Lower leg skin (tissue), 3 donors: ENCODE data around the gene EIF3B.

Source experiments
- POLR2A ChIP-seq, 2 donors: fragments of 450-650 bp; IDR thresholded peaks; one replicate each; pipeline ENCODE4 v1.6.1; 2016 to 2017; ENCODE audit warnings: antibody characterized with exemption in 2 of 2, mild to moderate bottlenecking in 1 of 2, moderate library complexity in 1 of 2
- TF ChIP-seq, protein P1 (sequence below), 3 donors: fragments of 450-650 bp; IDR thresholded peaks; one replicate each; pipeline ENCODE4 v1.5.1; 2016; ENCODE audit warnings: antibody characterized with exemption in 3 of 3, mild to moderate bottlenecking in 3 of 3, moderate library complexity in 2 of 3

DNA sequence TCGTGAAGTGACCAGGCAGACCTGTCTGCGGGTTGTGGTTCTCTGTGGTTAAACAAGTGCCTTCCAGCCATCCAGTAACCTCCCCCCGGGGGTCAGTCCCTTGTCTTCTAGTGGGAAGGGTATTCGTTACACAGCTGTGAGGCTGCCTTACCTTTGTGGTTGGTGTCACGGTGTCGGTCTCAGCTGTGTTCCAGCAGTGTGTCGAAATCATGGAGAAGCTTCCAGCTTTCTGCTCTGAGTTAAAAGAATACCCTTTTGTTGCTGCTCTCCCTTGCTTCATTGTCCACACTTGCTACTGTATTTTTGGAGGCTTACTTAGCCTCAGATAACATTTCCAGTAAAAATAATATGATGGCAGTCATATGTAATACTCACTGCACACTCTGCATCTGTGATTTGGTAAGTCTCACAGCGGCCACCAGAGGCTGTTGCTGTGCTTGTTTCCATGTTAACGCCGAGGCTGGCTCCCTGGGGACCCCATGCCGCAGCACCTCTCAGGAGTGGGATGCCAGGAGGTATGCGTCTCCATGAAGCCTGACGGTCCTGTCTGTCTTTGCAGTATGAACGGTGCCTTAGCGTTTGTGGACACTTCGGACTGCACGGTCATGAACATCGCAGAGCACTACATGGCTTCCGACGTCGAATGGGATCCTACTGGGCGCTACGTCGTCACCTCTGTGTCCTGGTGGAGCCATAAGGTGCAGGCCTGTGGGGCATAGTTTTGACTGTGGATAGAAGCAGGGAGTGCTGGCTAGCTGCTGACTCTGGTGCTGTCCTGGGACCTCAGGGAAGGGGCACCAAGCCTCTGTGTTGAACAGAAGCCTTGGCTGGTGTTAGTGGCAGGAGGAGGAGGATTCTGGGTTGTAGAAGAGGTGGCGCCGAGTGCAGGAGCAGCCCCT lies 20.5 kb downstream of the EIF3B start:
- TF ChIP-seq, protein P1, sequence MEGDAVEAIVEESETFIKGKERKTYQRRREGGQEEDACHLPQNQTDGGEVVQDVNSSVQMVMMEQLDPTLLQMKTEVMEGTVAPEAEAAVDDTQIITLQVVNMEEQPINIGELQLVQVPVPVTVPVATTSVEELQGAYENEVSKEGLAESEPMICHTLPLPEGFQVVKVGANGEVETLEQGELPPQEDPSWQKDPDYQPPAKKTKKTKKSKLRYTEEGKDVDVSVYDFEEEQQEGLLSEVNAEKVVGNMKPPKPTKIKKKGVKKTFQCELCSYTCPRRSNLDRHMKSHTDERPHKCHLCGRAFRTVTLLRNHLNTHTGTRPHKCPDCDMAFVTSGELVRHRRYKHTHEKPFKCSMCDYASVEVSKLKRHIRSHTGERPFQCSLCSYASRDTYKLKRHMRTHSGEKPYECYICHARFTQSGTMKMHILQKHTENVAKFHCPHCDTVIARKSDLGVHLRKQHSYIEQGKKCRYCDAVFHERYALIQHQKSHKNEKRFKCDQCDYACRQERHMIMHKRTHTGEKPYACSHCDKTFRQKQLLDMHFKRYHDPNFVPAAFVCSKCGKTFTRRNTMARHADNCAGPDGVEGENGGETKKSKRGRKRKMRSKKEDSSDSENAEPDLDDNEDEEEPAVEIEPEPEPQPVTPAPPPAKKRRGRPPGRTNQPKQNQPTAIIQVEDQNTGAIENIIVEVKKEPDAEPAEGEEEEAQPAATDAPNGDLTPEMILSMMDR (IDR thresholded peaks at IDR 0.05) = no peak
- no peak for TF ChIP-seq POLR2A (IDR thresholded peaks at IDR 0.05)
